Bone marrow (tissue), 2 donors: ENCODE data around the gene PHOSPHO1.
"Not testable (repeated sequence)": the region's sequence is repeated elsewhere in the genome, so short reads cannot be mapped to it uniquely, and the experiment has no call there.

Experiments used
- DNase-seq, 2 donors: peaks; one replicate each; lab custom pipeline; 2025; lab: John Stamatoyannopoulos, UW

Gene PHOSPHO1, protein sequence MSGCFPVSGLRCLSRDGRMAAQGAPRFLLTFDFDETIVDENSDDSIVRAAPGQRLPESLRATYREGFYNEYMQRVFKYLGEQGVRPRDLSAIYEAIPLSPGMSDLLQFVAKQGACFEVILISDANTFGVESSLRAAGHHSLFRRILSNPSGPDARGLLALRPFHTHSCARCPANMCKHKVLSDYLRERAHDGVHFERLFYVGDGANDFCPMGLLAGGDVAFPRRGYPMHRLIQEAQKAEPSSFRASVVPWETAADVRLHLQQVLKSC

DNA sequence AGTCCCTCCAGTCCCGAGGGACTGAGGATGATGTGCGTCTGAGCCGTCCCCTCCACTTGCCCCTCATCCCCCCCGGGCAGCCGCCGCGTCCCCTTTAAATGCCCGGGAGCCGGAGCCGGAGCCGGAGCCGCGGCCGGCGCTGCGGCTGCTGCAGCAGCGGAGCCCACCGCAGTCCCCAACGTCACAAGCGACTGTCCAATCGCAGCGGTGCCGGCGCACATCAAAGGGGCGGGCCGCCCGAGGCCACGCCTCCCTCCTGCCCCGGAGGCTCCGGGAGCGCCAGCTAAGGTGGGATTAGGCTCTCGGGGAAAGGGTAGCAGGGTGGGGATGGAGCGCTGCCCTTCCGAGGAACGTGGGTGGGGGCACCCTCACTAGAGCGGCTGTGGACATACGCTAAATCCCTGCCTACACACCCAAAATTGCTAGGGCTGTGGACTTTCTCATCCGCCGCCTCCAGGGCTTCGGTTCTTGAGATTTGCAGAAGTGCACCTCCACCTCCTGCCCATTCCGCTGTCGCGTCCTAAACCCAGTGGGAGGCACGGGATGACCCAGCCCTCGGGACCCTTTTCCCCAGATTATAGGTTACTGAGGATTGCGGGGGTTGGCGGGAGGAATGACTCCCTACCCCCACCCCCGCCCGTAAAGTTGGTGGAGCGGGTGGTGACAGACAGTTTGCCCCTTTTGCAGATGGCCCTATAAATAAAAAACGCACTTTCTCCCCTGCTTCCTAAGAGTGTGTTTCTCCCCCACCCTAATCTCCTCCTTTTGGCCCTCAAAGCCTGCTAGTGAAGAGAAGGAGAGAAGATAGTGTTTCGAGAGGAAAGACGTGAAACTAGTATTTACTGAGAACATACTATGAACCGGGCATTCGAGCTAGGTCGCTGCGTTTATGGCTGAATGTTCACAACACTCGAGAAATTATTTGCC lies at the start of gene PHOSPHO1:
Gene PHOSPHO1 (minus strand): TSS at position 152 of the 927 bp plus-strand sequence. CDS start 4,096 bp downstream, outside the sequence.
- DNase-seq = peak; percentile 2 to 45

DNA sequence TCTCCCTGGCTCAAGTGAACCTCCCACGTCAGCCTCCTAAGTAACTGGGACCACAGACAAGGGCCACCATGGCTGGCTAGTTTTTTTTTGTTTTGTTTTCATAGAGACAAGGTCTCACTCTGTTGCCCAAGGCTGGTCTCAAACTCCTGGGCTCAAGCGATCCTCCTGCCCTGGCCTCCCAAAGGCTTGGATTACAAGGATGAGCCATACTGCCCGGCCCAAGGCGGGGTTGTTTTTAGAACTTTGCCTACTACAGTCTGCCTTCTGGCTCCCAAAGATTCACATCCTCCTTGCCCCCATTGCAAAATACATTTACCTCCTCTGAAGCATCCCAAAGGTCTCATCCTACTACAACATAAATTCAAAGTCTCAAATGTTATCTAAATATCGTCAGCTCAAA lies 49.5 kb upstream of the PHOSPHO1 start:
- DNase-seq = no peak

DNA sequence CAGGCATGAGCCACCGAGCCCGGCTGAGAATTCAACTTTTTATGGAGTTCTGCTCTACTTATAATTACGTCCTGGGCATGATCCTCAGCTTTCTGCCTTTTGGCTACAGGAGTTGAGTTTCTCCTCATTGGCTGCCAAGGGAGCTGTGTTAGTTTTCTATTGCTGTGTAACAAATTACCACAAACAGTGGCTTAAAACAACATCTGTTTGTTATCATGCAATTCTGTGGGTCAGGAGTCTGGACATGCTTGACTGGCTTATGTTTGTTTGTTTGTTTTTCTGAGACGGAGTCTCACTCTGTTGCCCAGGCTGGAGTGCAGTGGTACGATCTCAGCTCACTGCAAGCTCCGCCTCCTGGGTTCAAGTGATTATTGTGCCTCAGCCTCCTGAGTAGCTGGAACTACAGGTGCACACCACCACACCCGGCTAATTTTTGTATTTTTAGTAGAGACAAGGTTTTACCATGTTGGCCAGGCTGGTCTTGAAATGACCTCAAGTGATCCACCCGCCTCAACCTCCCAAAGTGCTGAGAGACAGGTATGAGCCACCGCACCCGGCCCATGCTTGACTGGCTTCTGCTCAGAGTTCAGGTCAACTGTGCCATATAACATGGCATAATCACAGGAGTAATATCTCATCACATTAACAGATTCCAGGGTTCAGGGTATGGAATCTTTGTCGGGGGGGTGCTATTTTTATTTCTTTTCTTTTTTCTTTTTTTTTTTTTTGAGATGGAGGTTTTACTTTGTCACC lies 48.9 kb upstream of the PHOSPHO1 start:
- not testable (repeated sequence) for DNase-seq

DNA sequence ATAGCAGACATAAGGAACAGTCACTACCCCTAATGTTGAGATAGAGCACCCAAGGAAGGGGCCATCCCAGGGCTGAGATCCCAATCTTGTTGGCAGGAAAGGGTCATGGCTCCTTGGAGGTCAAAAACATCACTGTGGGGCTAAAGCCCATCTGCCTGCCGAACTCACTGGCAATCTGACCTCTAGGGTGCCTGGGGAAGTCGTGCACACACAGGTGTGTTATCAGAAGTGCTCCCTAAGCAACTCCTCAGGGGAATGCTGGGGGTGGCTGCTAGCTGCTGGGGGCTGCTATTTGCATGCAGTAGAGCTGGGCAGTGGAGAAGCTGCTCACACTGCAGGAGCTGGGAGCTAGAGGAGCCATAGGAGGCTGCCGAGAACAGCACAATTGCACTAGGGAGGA lies 47.5 kb upstream of the PHOSPHO1 start:
- DNase-seq = no peak

DNA sequence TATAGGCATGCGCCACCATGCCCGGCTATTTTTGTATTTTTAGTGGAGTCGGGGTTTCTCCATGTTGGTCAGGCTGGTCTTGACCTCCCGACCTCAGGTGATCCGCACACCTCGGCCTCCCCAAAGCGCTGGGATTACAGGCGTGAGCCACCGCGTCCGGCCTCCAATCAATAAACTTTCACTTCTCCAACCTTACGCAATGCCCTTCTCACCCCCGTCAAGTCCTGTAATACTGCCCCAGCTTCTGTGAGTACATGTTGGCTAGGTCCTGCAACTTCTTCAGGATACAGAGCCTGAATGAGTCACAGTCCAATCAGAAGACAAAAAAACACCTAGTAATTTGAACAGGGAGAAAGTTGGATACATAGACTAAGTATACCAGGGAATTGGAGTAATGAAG lies 47.1 kb upstream of the PHOSPHO1 start:
- no peak for DNase-seq

DNA sequence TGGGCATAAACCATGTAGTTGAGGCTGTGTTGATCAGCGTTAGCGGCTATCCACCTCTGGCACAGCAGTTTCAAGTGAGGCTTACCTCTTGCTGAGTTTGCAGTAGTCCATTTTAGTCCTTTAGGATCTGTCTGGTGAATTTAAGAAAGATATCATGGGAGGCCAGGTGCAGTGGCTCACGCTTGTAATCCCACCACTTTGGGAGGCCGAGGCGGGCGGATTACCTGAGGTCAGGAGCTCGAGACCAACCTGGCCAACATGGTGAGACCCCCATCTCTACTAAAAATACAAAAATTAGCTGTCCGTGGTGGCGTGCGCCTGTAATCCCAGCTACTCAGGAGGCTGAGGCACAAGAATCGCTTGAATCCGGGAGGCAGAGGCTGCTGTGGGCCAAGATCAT lies 45.4 kb upstream of the PHOSPHO1 start:
- DNase-seq = not testable (repeated sequence)

DNA sequence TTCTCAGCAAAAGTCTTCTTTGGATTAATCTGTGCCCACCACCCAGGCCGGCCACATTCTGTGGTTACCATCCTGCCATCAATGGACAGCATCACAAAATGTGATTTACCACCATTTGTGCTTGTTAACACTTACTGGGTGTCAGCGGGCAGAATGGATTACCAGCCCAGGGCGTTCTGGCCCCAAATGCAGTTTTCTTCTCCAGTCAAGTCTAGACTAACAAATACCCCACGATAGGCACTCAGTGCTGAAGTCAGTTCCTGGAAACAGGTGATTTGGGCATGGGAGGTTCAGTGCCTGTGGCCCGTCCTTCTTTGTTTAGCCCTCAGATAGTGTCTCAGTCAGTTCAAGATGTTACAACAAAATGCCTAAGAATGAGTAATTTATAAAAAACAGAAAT lies 38.8 kb upstream of the PHOSPHO1 start:
- DNase-seq = no peak

DNA sequence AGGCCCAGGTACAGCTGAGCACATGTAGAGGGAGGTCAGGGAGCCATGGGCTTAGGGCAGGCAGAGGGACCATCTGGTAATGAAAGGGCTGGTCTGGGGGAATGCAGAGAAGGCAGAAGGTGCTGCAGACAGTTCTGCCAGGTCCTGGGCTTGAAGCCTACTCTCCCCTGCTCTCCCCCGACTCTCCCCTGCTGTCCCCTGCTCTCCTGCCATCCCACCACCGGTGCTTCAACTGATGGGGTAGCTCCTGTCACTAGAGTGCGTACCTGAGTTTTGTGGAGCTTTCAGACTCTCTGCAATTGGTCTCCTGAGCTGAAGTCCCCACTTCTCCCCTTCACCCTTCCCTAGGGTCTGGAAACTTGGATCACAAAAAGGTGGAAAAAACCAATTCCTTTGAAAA lies 37.3 kb upstream of the PHOSPHO1 start:
- DNase-seq = no peak

DNA sequence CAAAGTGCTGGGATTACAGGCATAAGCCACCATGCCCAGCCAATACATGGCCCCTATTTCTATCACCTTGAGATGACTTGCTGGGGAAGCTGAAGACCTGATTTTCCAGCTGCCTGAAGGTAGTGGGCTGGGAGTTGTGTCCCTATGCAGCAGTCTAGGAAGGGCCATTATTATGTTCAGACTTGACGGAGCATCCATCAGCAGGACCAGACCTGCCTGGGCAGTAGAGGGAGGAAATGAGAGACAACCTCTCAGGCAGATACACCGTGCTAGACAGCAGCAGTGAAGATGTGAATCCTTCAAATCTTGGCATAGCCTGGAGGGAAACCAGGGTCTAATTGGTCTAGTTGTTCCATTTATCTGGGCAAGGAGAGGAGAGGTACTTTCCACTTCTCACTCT lies 35.6 kb upstream of the PHOSPHO1 start:
- DNase-seq = no peak

DNA sequence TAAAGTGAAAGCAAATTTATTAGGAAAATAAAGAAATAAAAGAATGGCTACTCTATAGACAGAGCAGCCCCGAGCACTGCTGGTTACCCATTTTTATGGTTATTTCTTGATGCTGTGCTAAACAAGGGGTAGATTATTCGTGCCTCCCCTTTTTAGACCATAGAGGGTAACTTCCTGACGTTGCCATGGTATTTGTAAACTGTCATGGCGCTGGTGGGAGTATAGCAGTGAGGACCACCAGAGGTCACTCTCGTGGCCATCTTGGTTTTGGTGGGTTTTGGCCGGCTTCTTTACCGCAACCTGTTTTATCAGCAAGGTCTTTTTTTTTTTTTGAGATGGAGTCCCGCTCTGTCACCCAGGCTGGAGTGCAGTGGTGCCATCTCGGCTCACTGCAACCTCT lies 31.0 kb upstream of the PHOSPHO1 start:
- DNase-seq = not testable (repeated sequence)

DNA sequence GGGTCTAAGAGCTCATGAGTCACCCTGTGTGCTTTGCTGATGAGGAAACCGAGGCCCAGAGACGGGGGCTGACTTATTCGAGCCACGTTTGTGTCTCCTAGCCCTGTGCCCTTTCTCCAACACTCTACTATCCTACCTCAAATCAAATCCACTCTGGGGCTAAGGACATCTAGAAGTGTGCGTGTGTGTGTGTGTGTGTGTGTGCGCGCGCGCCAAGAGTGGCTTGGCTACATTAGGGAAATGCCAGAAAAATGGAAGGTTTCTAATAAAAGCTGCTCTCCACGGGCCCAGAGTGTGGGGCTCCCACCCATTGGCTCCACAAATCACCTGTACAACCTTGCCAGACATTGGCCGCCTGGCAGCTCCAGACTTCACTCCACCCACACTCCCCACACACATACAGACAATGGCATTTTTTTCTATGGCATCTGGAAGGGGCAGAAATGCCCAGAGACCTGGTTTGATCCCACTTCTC lies 30.3 kb upstream of the PHOSPHO1 start:
- DNase-seq = no peak

DNA sequence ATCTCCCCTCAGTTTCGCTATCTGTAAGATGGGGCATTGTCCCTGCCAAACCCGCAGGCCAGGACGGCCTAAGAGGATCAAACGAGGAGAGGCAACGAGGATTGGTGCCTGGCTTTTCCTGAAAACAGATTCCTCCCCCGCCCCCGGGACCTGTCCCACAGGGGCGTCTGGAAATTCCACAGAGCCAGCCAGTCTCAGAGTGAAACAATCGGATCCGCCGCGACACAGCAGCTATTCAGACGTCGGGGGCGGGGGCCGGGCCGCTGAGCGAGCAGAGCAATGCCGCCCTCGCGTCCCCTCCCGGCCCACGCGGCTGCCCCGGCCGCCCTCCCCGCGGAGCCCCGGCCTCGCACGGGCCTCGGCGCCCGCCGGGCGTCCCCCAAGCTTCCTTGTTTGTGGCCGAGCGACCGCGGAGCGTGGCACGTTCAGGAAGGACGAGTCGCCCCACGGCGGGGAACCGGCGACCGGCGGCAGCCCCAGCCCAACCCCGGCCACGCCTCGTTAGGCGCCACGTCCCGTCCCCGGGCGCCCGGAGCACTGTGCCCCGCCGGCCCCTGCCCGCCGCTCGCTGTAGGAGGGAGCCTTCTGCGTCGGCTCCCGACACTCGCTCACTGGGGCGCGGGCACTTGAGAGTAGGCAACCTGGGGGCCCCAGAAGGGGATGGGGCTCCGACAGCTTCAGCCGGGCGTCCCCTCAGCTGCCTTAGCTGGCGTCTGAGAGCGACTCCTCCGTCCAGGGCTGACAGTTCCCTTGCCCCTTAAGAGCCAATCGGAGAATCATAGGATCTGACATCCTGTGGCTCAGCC lies 29.6 kb upstream of the PHOSPHO1 start:
- peak; percentile 46 to 65 for DNase-seq

DNA sequence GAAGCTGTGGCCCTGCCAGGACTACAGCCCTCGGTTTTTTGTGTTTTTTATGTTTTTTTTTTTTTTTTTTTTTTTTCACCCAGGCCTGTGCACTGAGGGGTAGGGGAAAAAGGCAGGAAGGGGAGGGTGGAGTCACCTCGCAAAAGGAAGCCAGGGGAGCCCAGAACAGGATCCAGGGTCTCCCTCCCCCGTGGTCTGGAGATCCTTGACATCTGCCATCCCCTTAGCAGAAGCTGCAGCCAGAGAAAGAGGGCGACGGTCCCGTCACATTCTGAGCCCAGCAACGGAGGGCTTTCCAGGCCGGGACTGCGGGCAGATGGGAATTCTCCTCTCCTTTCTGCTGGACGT lies 29.1 kb upstream of the PHOSPHO1 start:
- no peak for DNase-seq

DNA sequence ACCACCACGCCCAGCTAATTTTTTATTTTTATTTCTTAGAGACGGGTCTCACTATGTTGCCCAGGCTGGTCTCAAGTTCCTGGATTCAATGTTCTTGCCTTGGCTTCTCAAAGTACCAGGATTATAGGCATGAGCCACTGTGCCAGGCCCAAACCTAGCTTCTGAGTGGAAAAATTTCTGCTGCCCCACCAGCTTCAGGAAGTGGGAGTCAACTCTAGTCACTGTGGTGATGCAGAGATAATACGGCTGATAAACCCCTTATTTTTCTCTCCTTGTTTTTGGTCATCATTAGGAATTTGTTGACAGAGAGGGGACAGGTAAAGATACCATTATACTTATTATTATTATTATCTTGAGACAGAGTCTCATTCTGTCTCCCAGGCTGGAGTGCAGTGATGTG lies 27.8 kb upstream of the PHOSPHO1 start:
- DNase-seq = no peak

DNA sequence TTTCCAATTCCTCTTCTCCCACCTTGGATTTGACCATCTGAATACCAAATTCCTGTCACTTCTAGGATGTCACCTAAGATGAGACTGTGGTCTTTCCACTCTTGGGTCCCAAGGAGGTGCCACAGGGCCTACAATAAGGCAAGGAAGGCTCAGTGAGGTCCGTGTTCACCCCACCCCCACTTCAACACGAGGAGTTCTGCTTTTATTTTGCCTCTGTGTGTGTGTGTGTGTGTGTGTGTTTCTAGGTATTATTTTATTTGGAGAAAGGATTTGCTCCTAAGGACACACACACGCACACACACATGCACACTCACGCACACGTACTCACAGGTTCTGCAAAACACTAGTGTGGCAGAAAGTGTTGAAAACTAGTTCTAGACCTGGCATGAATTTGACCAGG lies 24.5 kb upstream of the PHOSPHO1 start:
- no peak for DNase-seq

DNA sequence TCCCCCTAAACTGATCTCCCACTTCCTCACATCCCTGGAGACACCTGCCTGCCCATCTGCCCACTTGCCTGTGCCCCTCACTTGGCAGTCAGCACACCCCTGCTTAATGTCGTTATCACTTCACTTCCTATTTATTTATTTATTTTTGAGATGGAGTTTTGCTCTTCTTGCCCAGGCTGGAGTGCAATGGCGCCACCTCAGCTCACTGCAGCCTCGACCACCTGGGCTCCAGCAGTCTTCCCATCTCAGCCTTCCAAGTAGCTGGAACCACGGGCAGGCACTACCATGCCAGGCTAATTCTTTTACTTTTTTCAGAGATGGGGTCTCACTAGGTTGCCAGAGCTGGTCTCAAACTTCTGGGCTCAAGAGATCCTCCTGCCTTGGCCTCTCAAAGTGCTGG lies 23.5 kb upstream of the PHOSPHO1 start:
- DNase-seq = no peak

DNA sequence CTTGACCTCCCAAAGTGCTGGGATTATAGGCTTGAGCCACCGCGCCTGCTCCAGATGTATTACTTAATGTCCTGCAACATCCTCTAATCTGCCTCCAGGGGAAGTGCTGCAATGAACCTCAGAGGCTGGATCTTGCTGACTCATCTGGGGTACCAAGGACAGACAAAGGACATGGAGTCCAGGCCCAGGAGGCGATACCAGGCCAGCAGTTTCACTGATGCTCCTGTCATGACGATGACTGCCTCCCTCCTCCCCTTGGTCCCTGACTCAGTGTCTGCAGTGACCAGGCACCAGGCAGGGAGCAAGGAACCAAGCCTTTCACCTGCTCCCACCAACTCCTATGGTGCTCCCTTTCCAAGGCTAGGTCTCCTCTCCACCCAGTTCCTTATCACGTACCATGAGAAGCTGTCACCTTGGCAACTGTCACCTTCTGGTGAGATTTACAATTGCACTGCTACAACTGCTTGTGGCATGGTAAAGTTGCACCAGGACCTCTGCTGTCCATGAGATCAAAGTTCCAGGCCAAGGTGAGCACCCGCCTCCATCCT lies 21.6 kb upstream of the PHOSPHO1 start:
- DNase-seq = peak in 1 of 2 donors; percentile 16

DNA sequence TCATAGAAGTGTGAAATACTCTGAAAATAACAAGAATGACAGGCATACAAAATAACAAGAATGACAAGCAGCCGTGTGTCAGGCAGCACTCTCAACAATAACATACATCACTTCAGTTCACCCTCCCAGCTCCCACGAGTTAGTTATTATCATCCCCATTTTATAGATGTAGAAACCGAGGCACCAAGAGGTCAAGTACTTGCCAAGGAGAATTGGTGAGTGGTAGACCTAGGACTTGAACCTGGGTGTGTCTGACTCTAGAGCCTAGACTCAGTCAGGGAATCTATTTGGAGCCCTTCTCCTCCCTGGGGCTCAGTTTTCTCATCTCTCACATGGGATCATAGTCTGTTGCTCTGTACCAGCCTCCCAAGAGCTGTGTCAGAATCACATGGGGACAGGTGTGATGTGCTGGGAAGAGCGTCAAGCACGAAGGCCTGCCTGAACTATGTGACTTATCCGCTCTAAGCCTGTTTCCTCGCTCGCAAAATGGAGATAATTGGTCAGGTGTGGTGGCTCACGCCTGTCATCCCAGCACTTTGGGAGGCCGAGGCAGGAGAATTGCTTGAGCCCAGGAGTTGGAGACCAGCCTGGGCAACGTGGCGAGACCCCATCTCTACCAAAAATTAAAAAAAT lies 19.4 kb upstream of the PHOSPHO1 start:
- no peak for DNase-seq

DNA sequence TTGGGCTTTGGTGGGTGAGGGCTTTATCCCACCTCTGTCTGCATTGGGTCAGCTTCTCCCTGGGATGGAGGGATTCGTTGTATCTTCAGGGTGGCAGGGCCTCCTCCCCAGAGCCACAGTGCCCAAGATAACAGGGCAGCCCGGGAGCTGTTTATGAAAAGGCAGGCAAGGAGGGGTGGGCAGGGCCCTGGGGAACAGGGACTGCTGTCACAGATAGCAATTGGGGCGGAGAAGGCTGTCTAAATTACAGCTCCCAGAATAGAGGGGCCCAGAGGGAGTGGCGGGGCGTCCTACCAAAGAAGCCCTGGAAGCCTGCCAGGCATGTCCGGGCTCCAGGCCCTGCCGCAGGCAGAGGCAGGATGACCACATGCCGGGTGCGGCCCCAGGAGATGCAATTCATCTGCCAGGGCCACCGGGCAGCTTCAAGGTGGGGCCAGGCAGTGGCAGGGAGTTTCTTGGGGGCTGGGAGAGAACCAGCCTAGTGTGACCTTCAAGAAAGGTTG lies 18.8 kb upstream of the PHOSPHO1 start:
- DNase-seq = no peak

DNA sequence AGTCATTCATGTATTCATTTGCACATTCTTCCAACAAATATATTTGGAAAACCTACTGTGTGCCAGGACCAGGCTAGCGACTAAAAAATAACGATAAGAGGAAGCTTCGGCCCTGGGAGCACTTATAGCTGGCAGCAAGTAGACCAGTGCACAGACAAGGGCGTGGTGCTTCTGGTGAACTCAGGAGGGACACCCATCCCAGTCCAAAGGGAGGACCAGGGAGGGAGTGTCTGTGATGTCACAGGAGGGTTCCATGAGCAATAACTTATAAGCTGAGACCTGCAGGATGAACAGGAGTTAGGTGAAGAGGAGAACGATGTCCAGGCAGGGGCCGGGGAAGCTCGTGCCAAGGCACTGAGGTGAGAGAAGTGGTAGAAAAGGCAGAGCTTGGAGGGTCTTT lies 17.4 kb upstream of the PHOSPHO1 start:
- DNase-seq = no peak

DNA sequence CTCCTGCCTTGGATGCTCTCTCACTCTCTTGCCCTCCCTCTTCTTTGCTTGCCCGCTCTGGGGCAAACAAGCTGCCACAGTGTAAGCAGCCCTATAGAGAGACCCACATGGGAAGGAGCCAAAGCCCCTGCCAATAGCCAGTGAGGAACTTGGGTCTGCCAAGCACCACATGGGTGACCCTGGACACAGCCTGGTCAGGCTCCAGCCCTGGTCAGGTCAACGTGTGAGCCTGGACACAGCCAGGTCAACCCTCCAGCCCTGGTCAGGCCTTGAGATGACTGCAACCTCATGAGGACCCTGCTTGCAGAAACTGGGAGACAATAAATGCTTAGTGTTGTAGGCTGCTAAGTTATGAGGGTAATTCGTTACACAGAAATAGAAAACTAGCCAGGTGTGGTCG lies 14.3 kb upstream of the PHOSPHO1 start:
- DNase-seq = no peak
